ENCODE results near the gene OR10G3. TPM values are rescaled to one million over a fixed set of nuclear protein-coding genes. Genes with fewer than 3 reads are reported as not detected.

Gene OR10G3
- total RNA-seq (2021) (not detected in 2 replicates), Bru-seq, nascent RNA (not detected), BruChase-seq, experiment 1, labeled RNA remaining after a 2-hour chase (not detected), BruChase-seq, experiment 2, labeled RNA remaining after a 6-hour chase (not detected)
- long read RNA-seq: 0 reads

- Histone ChIP-seq H3K27me3 (ENCODE audit: insufficient read depth, low read depth) (no peaks in the 10 kb centered on the region; the same call in none of the 2 replicates), H3K36me3 (ENCODE audit: low read depth) (no peaks in the 10 kb centered on the region), H3K4me2 (no peak within 1 kb of the TSS), H3K27ac (no peak within 1 kb of the TSS), H3K9me2 (ENCODE audit: insufficient read depth) (no peaks in the 10 kb centered on the region), H3F3A (ENCODE audit: insufficient read depth, low read depth) (no peaks in the 10 kb centered on the region), H4K20me1 (ENCODE audit: insufficient read depth) (no peaks in the 10 kb centered on the region), H3K4me3 (no peak within 1 kb of the TSS), H3K4me1 (replicated peaks; ENCODE audit: insufficient read depth) (no peaks in the 10 kb centered on the region), H3K9me3 (ENCODE audit: insufficient read depth, low read depth) (no peaks in the 10 kb centered on the region), H2AFZ (no peak within 1 kb of the TSS), H3K79me2 (ENCODE audit: low read depth) (no peaks in the 10 kb centered on the region)
- POLR2A ChIA-PET (ENCODE audit: unreplicated experiment): no interaction called here
- intact Hi-C loops (cut with micrococcal nuclease; ENCODE audit: unreplicated experiment): no loop called here
- no TSS peak for BruUV-seq (replicated peaks)
- TF ChIP-seq CTCF (conservative IDR thresholded peaks at IDR 0.05) (no peak), EZH2 (IDR thresholded peaks at IDR 0.05; ENCODE audit: low read depth) (no peak)
- no peak for DNase-seq
- CTCF ChIA-PET: interaction anchor here (0.6 kb wide), 1 partner anchor 64 kb away, joined by 11 read pairs; no protein-coding TSS in a partner anchor
These were observed at the start of gene OR10G3 for GRCh38 chr14:21579976-21580375. OR10G3 (minus strand) TSS chr14:21580076; CDS start chr14:21570744, 9,332 bp downstream.

GRCh38 chr14:21626491-21627230, 46.8 kb upstream of the OR10G3 start:
- H3K36me3 ChIP-seq (ENCODE audit: low read depth): no peaks in the 10 kb centered on the region
- POLR2A ChIA-PET (ENCODE audit: unreplicated experiment): no interaction called here
- H3K27me3 ChIP-seq (ENCODE audit: insufficient read depth, low read depth): no peaks in the 10 kb centered on the region
- no TSS peak for BruUV-seq (replicated peaks)
- H4K20me1 ChIP-seq (ENCODE audit: insufficient read depth): no peaks in the 10 kb centered on the region
- H2AFZ ChIP-seq: no peak overlapping the region
- TF ChIP-seq EZH2 (IDR thresholded peaks at IDR 0.05; ENCODE audit: low read depth): no peak
- TF ChIP-seq CTCF (conservative IDR thresholded peaks at IDR 0.05): no peak
- no peaks in the 10 kb centered on the region for H3K79me2 ChIP-seq (ENCODE audit: low read depth)
- H3K27ac ChIP-seq: peak overlapping the region; percentile 41; the same call in 1 of the 2 replicates
- intact Hi-C loops (cut with micrococcal nuclease; ENCODE audit: unreplicated experiment): no loop called here
- H3K9me3 ChIP-seq (ENCODE audit: insufficient read depth, low read depth): no peaks in the 10 kb centered on the region
- H3F3A ChIP-seq (ENCODE audit: insufficient read depth, low read depth): peaks cover 4% of the 10 kb centered on the region; the same call in 1 of the 2 replicates
- peak; percentile 7 to 58 for DNase-seq
- H3K4me2 ChIP-seq: no peak overlapping the region; the same call in 1 of the 2 replicates
- H3K9me2 ChIP-seq (ENCODE audit: insufficient read depth): no peaks in the 10 kb centered on the region
- H3K4me1 ChIP-seq (replicated peaks; ENCODE audit: insufficient read depth): peaks cover 14% of the 10 kb centered on the region
- H3K4me3 ChIP-seq: no peak overlapping the region
- CTCF ChIA-PET: interaction anchor here (0.7 kb wide), 1 partner anchor 353 kb away, joined by 3 read pairs; no protein-coding TSS in a partner anchor

GRCh38 chr14:21617614-21618013, 37.7 kb upstream of the OR10G3 start:
- Histone ChIP-seq H3K9me3 (ENCODE audit: insufficient read depth, low read depth) (no peaks in the 10 kb centered on the region), H2AFZ (no peak overlapping the region), H3K9me2 (ENCODE audit: insufficient read depth) (no peaks in the 10 kb centered on the region), H4K20me1 (ENCODE audit: insufficient read depth) (no peaks in the 10 kb centered on the region), H3F3A (ENCODE audit: insufficient read depth, low read depth) (no peaks in the 10 kb centered on the region), H3K79me2 (ENCODE audit: low read depth) (no peaks in the 10 kb centered on the region), H3K4me1 (replicated peaks; ENCODE audit: insufficient read depth) (no peaks in the 10 kb centered on the region), H3K4me2 (no peak overlapping the region), H3K27ac (no peak overlapping the region), H3K27me3 (ENCODE audit: insufficient read depth, low read depth) (no peaks in the 10 kb centered on the region), H3K4me3 (no peak overlapping the region), H3K36me3 (ENCODE audit: low read depth) (no peaks in the 10 kb centered on the region)
- POLR2A ChIA-PET (ENCODE audit: unreplicated experiment): no interaction called here
- no peak for DNase-seq
- BruUV-seq (replicated peaks): no TSS peak
- no peak for TF ChIP-seq CTCF (conservative IDR thresholded peaks at IDR 0.05)
- no peak for TF ChIP-seq EZH2 (IDR thresholded peaks at IDR 0.05; ENCODE audit: low read depth)
- intact Hi-C loops (cut with micrococcal nuclease; ENCODE audit: unreplicated experiment): no loop called here
- CTCF ChIA-PET: no interaction called here
